ENCODE results near the gene BASP1.
"Not testable (repeated sequence)": the region's sequence is repeated elsewhere in the genome, so short reads cannot be mapped to it uniquely, and the experiment has no call there.

The BASP1 gene

DNA sequence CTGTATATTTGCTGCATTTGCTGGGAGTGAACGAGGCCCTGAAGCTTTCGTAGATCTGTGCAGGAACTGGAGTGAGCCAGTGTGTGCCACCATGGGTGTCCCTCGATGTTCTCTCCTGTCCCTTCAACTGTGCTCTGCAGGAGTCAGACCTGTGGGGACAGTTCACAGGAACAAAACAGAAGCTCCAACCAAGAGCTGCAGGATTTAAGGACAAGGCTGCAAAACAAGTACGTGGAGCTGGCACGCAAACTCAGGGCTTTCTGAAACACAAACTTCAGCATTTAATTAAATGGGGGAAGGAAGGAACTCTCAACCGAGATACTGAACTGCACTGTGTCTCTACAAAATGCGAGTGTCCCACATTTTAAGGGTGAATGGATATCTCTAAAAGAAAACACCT lies 24.2 kb downstream of the BASP1 start:
- H3K27ac ChIP-seq, result no peak overlapping the region
- H3K9me3 ChIP-seq (ENCODE audit: severe bottlenecking), result no peaks in the 10 kb centered on the region
- TF ChIP-seq, protein P1, sequence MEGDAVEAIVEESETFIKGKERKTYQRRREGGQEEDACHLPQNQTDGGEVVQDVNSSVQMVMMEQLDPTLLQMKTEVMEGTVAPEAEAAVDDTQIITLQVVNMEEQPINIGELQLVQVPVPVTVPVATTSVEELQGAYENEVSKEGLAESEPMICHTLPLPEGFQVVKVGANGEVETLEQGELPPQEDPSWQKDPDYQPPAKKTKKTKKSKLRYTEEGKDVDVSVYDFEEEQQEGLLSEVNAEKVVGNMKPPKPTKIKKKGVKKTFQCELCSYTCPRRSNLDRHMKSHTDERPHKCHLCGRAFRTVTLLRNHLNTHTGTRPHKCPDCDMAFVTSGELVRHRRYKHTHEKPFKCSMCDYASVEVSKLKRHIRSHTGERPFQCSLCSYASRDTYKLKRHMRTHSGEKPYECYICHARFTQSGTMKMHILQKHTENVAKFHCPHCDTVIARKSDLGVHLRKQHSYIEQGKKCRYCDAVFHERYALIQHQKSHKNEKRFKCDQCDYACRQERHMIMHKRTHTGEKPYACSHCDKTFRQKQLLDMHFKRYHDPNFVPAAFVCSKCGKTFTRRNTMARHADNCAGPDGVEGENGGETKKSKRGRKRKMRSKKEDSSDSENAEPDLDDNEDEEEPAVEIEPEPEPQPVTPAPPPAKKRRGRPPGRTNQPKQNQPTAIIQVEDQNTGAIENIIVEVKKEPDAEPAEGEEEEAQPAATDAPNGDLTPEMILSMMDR (IDR thresholded peaks at IDR 0.05; ENCODE audit: low read depth, low read length), result no peak
- H3K36me3 ChIP-seq, result no peaks in the 10 kb centered on the region
- DNase-seq, result no peak
- H3K4me3 ChIP-seq (ENCODE audit: low read depth, low read length), result no peak overlapping the region
- H3K27me3 ChIP-seq (ENCODE audit: insufficient read depth, low read depth, severe bottlenecking), result no peaks in the 10 kb centered on the region

DNA sequence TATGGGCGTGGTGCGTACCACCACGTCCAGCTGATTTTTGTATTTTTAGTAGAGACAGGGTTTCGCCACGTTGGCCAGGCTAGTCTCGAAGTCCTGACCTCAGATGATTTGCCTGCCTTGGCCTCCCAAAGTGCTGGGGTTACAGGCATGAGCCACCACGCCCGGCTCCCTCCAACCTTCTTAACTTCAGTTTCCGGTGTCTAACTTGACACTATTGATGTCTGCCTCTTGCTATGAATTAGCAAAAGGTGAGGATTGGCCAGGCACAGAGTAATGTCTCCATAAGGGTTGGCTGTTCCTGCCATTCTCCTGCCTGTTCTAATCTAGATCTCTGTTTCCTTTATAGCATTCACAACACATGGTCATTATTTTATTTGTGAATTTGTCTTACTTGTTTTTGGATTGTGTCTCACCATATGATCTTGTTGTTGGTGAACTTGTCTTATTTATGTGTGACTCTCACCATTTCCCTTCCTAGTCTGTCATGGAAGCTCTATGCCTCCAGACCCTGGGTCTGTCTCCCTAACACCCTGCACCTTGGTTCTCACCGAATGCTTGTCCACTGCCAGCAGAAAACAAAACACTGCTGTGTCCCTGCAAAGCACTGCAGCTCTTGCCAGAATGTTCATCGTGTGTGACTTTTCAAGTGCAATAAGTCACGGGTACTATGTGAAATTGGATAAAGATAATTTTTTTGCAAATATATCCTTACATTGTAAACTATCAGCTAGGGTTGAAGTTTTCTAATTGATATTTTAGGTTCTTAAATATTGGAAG lies 26.0 kb downstream of the BASP1 start:
- no peaks in the 10 kb centered on the region for H3K9me3 ChIP-seq (ENCODE audit: severe bottlenecking)
- TF ChIP-seq, protein P1 (IDR thresholded peaks at IDR 0.05; ENCODE audit: low read depth, low read length), result no peak
- H3K36me3 ChIP-seq, result no peaks in the 10 kb centered on the region
- H3K27me3 ChIP-seq (ENCODE audit: insufficient read depth, low read depth, severe bottlenecking), result no peaks in the 10 kb centered on the region
- no peak for DNase-seq
- H3K27ac ChIP-seq, result no peak overlapping the region
- no peak overlapping the region for H3K4me3 ChIP-seq (ENCODE audit: low read depth, low read length)

DNA sequence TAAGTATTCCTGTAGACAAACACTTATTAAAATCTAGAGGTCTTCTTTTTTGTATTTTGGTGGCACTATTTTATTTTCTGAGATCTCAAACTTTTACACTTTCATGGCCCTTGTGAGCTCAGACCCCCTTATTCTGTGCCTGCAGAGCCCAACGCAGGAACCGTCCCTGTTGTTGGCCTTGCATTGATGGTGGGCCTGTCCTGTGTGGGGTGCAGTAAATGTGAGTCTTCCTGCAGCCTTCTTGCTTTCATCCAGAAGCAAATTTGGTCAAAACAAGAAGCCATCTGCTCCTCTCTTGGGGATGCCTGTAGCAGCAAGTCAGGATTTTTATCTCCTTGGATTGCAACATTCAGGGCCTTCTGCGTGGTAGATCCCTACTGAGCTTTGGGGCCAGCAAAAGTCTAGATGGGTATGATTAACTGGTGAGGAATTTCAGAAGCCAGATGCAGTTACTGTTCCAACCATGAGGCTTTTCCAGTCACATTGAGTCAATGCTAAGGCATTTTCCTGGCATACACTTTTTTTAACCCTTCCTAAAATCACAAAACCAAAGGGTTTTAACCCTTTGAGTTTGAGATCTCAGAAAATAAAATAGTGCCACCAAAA lies 31.7 kb downstream of the BASP1 start:
- Histone ChIP-seq H3K9me3 (ENCODE audit: severe bottlenecking) (no peaks in the 10 kb centered on the region), H3K4me3 (ENCODE audit: low read depth, low read length) (no peak overlapping the region), H3K27me3 (ENCODE audit: insufficient read depth, low read depth, severe bottlenecking) (no peaks in the 10 kb centered on the region), H3K36me3 (no peaks in the 10 kb centered on the region), H3K27ac (no peak overlapping the region)
- no peak for DNase-seq
- TF ChIP-seq, protein P1 (IDR thresholded peaks at IDR 0.05; ENCODE audit: low read depth, low read length), result no peak

DNA sequence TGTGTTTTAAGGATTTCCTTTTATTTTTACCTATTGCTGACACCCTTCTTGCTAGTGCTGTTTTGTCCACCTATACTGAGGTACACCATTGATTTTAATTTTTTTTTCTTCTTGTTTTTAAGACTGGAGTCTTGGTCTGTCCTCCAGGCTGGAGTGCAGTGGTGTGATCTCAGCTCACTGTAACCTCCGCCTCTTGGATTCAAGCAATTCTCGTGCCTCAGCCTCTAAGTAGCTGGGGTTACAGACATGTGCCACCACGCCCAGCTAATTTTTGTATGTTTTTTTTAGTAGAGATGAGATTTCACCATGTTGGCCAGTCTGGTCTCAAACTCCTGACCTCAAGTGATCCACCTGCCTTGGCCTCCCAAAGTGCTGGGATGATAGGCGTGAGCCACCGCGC lies 32.4 kb downstream of the BASP1 start:
- H3K9me3 ChIP-seq (ENCODE audit: severe bottlenecking); H3K27me3 ChIP-seq (ENCODE audit: insufficient read depth, low read depth, severe bottlenecking); H3K36me3 ChIP-seq; H3K27ac ChIP-seq; DNase-seq; H3K4me3 ChIP-seq (ENCODE audit: low read depth, low read length): not testable (repeated sequence)

DNA sequence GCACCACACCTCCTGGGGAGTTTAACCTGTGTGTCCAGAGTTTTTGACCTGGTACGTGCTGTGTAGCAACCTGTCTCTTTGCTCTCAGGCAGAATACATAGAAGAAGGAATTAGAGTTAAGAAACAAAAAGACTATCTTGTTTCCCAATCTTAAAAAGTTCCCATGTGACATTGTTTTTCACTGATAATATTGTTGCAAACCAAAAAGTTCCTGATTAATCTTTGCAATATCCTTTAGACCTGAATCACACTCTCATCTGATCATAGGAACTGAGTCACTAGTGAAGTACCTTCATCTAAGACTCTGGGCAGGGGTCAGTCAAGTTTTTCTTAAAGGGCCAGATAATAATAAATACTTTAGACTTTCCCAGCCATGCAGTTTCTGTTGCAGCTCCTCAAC lies 35.1 kb downstream of the BASP1 start:
- no peaks in the 10 kb centered on the region for H3K9me3 ChIP-seq (ENCODE audit: severe bottlenecking)

DNA sequence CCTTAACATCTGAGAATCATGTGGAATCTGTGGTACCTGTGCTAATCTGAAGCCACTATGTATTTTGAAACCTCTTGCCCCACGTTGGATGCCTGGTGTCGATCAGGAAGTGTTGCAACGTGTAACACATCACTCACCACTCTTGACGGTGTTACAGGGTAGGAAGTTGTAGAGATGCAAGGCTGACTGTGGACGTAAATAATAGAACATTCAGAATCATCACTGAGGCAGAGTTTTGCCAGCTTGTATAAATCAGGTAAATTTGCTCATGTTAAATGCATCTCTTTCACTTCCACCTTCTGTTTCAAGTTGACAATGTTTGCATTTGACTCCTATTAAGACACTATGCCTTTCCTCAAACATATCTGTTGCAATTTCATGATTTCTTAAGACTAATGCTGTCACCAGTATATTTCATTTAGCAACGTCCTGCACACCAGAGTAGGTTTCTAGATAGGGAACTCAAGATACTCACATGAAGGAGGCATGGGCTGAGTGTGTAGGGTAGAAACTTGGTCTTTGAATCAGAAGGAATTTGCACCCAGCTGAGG lies 38.1 kb downstream of the BASP1 start:
- no peak overlapping the region for H3K27ac ChIP-seq
- TF ChIP-seq, protein P1 (IDR thresholded peaks at IDR 0.05; ENCODE audit: low read depth, low read length), result no peak
- no peaks in the 10 kb centered on the region for H3K36me3 ChIP-seq
- DNase-seq, result no peak
- no peaks in the 10 kb centered on the region for H3K9me3 ChIP-seq (ENCODE audit: severe bottlenecking)
- H3K27me3 ChIP-seq (ENCODE audit: insufficient read depth, low read depth, severe bottlenecking), result no peaks in the 10 kb centered on the region
- no peak overlapping the region for H3K4me3 ChIP-seq (ENCODE audit: low read depth, low read length)

More for the DNA sequence above, 35.1 kb downstream of the BASP1 start:
- Histone ChIP-seq H3K36me3 (no peaks in the 10 kb centered on the region), H3K27ac (no peak overlapping the region), H3K27me3 (ENCODE audit: insufficient read depth, low read depth, severe bottlenecking) (no peaks in the 10 kb centered on the region), H3K4me3 (ENCODE audit: low read depth, low read length) (no peak overlapping the region)
- DNase-seq, result no peak
- TF ChIP-seq, protein P1 (IDR thresholded peaks at IDR 0.05; ENCODE audit: low read depth, low read length), result no peak

Data from WERI-Rb-1 (cell line).